MM.1S (cell line): ENCODE measurements around the gene PLCB1.

Experiments
- CTCF ChIP-seq: fragments of 300-600 bp; sonication (generic); IDR thresholded peaks from 2 replicates; pipeline ENCODE4 v1.5.1; 2016; ENCODE audit warnings: antibody characterized with exemption, low read length, mixed read lengths
- EZH2 ChIP-seq: fragments of 300-600 bp; sonication (generic); optimal IDR thresholded peaks from 2 replicates; pipeline ENCODE3; 2017; ENCODE audit warnings: low read depth, mild to moderate bottlenecking, antibody characterized with exemption, low read length, mixed read lengths

GRCh38 chr20:8299921-8300320 lies 167.9 kb downstream of the PLCB1 start:
- no peak for TF ChIP-seq EZH2
- TF ChIP-seq CTCF: no peak
